ENCODE results near the gene CDSN.
A peak's percentile ranks its signal among the peaks of the same experiment; 100 is the strongest.

The CDSN gene

DNA sequence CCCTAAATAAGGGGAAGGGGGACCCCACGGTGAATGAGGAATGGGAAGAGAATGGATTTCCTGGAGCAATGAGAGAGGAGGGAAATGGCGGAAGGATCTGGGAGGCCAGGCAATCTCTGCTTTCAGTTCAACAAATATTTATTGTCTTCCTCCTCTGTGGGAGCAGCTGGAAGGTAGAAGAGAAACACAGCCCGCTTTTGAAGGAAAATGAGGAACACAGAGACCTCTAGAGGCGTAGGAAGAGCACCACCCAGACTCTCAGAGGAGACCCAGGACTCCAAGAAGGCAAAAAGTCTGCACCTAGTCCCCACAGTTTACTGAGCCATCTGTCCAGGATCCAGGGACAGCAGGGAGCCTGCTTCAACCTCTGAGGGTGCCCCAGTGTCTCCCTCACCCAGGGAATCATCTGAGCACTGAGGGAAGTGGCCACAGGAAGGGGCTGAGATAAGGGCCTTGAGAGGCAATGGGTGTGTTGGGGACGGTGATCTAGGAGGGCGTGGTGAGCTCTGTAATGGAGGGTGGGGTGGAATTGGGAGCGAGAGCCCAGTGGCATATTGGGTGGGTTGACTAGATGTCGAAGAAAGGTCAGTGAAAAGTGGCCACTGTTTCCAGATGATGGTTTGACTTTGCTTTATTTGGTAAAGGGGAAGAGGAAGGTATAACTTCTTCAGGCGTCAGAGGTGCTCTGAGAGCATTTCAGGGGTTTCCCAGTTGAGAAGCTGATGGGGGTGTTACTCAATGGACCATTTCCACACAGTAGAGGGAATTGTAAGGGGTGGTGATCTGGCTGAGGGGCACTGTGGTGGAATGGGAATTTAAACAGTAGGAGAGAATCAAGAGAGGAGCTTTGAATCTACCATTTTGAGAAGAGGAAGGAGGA is 5.0 kb downstream of the CDSN start:
- DNase-seq = no peak

GRCh38 chr6:31114541-31114878 is 5.7 kb downstream of the CDSN start, which contains the start of gene PSORS1C1:
TSS of gene PSORS1C1 (plus strand) at chr6:31114800. CDS start at chr6:31129633, 14,833 bp downstream.
- DNase-seq = no peak

- no peak for DNase-seq
These were observed 6.2 kb downstream of the CDSN start for GRCh38 chr6:31113861-31114540.

- no peak for DNase-seq
These were observed 7.8 kb downstream of the CDSN start, which contains the start of gene C6orf15 for GRCh38 chr6:31112478-31112877. TSS of gene C6orf15 (minus strand) at chr6:31112575. CDS start at chr6:31112555, 20 bp downstream.

DNA sequence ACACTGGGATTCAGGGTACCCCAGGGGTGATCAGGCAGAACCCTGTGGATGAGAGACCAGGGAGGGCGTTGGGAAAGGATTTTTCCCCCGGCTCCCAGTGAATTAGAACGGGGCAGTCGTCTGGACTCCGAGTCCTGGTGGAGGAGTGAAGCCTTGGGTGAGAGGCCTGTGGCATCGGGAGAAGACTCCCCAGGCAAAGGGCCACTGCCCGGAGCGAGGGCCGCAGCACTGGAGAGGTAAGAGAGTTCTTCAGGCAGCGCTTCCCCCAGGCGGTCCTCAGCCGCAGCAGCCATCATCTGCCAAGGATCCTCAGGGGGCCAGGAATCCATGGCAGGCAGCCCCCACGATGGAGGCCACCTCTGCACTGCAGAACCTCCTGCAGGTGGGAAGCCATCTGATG is 8.5 kb downstream of the CDSN start:
- no peak for DNase-seq

- DNase-seq = no peak
These were observed 9.2 kb downstream of the CDSN start for GRCh38 chr6:31110825-31111582.

DNA sequence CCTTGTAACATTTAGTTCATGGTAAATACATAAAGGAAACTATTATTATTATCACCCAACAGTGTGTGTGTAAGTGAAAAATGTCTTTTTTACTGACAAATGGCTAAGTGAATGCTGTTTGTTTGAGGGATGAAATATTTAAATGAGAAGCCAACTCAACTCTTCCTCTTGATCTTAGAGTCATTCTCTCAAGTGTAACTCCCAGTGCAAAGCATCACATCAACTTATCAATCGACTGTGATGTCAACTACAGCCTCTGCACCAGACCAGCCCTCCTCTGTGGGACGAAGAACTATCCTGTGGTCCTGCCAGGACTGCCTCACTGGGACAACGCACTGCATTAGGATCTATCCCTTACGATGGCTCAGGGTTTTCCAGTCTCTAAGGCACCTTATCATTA is 13.2 kb downstream of the CDSN start:
- DNase-seq = no peak

- no peak for DNase-seq
These were observed 17.1 kb downstream of the CDSN start for GRCh38 chr6:31103136-31103535.

DNA sequence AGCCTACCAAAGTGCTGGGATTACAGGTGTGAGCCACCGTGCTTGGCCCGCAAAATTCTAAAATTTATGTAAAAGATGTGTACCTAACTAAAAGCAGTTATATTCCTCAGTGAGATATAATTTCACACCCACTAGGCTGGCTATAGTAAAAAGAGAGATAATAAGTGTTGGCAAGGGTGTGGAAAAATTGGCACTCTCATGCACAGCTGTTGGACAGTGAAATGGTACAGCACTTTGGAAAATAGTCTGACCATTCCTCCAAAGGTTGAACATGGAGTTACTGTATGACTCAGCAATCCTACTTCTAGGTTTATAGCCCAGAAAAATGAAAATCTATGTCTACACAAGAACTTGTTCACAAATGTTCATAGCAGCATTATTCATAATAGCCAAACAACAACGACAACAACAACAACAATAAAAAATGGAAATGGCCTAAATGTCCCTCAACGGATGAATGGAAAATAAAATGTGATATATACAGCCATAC is 21.8 kb downstream of the CDSN start:
- DNase-seq = no peak

DNA sequence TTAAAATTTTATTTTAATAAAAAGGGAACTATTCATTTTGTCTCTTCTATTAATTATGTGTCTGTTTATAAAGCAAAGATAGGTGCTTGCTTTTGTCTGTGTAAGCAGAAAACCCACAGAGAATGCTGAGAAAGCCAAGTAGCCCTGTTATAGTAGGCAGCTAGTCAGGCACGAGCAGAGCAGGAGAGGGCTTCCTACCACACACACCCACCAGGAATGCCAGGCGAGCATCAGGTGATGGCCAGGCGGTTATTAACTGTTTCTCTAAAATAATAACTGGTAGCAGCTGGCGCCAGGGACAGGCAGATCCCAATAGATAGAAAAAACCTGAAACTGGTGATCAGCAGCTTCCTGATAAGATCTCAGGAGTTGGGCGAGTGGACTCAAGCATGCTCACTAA is 23.6 kb downstream of the CDSN start:
- no peak for DNase-seq

- DNase-seq = no peak
These were observed 24.0 kb downstream of the CDSN start for GRCh38 chr6:31096215-31096614.

DNA sequence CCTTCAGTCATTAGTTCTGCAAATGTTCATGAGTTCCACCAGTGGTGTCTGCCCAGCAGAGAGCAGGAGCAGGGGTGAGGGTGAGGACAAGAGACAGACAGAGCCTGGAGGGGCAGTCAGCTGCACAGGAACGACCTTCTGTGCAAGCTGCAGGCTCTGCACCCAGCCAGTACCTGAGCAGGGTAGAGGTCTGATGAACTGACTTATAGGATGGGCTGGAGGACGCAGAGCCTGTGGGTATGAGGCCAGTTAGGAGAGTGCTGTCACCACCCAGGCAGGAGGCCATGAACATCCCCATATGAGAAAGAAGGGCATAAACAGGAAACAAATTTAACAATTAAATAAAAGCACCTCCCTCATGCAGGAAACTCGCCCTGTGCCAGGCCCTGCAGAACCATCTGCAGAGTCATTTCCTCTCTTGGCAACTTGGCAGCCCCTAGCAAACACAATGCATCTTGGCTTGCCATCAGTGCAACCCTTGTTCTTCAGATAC is 25.8 kb downstream of the CDSN start:
- peak; percentile 72 for DNase-seq

DNA sequence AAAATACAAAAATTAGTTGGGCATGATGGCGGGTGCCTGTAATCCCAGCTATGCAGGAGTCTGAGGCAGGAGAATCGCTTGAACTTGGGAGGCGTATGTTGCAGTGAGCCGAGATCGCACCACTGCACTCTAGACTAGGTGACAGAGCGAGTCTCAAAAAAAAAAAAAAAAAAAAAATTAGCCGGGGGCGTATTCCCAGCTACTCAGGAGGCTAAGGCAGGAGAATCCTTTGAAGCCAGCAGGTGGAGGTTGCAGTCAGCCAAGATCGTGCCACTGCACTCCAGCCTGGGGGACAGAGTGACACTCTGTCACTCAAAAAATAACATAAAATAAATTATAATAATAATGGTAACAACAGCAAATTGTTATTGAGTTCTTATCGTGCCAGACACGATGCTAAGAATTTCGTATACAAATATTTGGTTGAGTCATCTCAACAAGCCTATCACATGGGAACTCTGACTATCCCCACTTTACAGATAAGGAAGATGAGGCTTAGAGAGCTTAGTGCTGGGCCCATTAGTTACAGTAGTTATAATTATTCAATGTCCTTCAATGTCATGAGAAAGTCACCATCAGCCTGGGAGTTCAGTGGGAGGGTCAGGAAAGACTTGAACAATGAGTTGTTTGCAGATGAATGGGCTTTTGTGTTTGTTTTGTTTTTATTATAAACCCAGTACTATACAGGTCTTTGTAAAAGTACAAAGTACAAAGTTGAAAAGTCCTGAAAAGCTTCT is 27.3 kb downstream of the CDSN start:
- DNase-seq = no peak

DNA sequence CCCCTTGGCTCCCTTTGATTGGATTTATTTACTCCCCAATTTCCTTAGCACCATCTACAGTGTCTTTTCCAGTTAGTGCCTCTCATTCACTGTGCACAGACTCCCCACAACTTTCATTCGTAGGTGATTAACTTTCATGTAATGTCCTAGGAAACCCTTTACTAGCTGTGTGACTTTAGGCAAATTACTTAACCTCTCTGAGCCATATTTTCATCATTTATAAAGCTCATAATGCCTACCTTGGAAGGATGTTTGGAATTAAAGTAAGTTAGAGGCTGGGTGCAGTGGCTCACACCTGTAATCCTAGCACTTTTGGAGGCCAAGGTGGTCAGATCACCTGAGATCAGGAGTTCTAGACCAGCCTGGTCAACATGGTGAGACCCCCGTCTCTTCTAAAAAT is 28.0 kb downstream of the CDSN start:
- DNase-seq = no peak

GRCh38 chr6:31091680-31092079 is 28.6 kb downstream of the CDSN start:
- DNase-seq = no peak

GRCh38 chr6:31090973-31091364 is 29.3 kb downstream of the CDSN start:
- DNase-seq = no peak

DNA sequence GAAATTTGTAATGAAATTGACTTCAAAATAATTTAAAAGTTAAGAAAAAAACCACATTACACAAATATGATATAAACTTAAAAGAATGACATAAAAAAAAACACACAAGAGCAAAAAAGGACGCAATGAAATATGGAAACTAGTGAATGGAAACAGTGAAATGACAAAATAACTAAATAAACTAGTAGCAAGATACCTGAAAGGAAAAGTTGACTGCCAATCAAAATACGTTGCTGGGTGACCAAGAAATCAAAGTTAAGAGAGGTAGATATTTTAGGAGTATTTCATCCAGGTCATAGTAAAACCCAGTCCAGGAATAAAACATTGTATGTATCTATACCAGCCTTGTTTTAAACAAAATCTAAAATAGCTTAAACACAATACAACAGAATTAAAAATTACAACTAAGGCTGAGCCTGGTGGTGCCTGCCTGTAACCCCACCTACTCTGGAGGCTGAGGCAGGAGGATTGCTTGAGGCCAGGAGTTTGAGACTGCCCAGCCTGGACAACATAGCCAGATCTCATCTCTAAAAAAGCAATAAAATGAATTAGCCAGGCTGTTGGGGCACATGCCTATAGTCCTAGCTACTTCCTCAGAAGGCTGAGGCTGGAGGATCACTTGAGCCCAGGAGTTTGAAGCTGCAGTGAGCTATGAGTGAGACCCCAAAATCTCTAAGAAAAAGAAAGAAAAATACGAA is 29.8 kb downstream of the CDSN start:
- DNase-seq = no peak

DNA sequence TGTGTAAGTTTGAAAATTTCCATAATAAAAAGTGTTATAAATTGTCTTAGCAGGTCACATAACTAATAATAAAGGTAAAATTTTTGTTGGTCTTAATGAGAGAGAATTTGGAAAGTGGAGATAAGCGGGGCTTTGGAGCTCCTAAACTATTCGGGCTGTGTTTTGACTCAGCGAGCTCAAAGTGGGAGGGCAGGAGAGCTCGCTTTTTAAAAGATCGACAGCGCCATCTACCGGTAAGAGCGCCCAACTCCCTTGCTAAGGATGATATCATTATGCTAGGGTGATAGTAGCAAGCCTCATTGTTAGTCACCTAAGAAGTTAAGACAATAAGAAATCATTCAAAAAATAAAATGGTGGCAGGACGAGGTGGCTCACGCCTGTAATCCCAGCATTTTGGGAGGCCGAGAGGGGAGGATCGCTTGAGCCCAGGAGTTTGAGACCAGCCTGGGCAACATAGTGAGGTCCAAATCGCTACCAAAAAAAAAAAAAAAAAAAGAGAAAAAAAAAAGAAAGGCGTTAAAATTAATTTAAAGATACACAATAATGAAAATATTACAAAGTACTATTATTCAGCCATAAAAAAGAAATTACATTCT is 32.7 kb downstream of the CDSN start:
- peak; percentile 95 for DNase-seq

DNA sequence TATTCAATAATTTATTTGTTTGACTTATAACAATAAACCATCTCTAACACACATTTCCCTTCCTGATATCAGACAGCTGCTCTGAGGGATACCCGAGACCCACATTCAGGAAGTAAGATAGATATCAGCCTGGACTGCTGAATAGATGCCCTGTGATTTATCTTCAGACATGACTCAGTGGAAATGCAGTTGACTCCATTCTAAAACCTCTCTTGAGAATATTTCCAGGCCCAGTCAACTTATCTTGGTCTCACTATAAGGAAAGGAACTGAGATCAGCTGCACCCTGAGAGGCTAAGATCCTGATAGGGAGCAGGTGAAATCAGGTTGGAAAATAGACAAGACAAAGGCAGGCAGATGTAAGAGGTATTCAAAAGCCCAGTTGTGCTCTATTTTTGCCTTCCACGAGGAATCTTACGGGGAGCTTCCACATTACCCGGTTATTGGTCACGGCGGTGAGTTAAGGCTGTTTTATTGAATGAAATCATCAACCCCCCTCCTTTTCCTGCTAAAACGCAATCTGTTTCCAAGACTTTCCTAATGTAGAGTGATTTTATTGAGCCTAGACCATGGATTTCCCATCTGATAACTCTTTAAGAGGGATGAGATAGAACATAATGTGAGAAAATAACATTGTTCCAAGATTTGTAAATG is 33.3 kb downstream of the CDSN start:
- DNase-seq = no peak

DNA sequence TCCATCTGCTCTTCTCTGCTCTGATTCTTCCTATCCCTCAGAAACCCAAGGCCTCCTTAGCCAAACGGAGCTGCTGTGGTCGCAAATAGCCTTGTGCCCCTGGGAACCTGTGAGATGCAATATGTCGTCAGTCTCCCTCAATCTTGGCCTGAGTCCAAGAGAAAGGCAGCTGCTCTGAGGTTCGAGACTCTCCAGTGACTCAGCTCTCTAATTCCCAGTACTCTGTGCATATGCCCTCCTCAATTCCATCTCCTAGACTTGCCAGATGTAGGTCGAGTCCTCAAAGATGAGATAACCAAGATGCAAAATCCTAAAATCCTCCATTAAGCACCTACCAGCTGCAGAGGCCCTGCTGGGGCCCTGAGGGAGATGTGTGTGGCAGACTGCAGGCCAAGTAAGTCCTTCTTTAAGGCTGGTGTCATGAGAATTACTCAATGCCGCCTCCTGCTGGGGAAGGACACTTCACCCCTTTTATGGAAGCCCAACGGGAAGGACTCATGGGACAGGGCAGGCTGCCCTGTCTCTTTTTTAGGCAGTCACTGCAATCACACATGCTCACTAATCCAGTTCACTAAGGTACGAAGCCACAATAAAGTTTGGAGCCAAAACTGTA is 36.4 kb downstream of the CDSN start:
- DNase-seq = peak; percentile 72
